ENCODE measurements around the gene RSPO3.

GRCh38 chr6:127134136-127134535 is 15.7 kb downstream of the RSPO3 start:
- TF ChIP-seq CTCF (IDR thresholded peaks at IDR 0.05) = no peak
- no peak for TF ChIP-seq ZFX (IDR thresholded peaks at IDR 0.05; ENCODE audit: borderline replicate concordance)
